Stimulated activated naive CD8-positive, alpha-beta T cell treated with anti-CD3 and anti-CD28 coated beads, Interleukin-15, amount 100 ng/mL, for 72 hours (primary cell): ENCODE data around the gene CELF4.

Source experiments
- ATAC-seq: fragments of 150-1000 bp; cut with Tn5 transposase; 2 replicates; pipeline ENCODE4 v1.10.0; 2021; ENCODE audit warnings: mild to moderate bottlenecking, moderate library complexity
- DNase-seq, 2 donors: peaks; one replicate each; pipeline ENCODE4 v3.0.0; 2021 to 2022
- H3K27ac Mint-ChIP-seq, 2 donors: one replicate each; pipeline ENCODE4 v1.8.0; 2022; ENCODE audit warnings: mild to moderate bottlenecking in 2 of 2, mixed read lengths in 2 of 2, moderate library complexity in 2 of 2
- H3K27me3 Mint-ChIP-seq: one replicate; pipeline ENCODE4 v1.8.0; 2022; ENCODE audit warnings: mixed read lengths
- H3K4me1 Mint-ChIP-seq: one replicate; pipeline ENCODE4 v1.8.0; 2022; ENCODE audit warnings: mild to moderate bottlenecking, mixed read lengths
- H3K4me3 Mint-ChIP-seq, 2 donors: one replicate each; pipeline ENCODE4 v1.8.0; 2022; ENCODE audit warnings: mild to moderate bottlenecking in 2 of 2, mixed read lengths in 2 of 2, moderate library complexity in 1 of 2
- H3K9me3 Mint-ChIP-seq, 2 donors: one replicate each; pipeline ENCODE4 v1.8.0; 2022; ENCODE audit warnings: mixed read lengths in 2 of 2

CELF4 gene

GRCh38 chr18:37582261-37582660 lies 16.7 kb upstream of the CELF4 start:
- Mint-ChIP-seq H3K27ac (no peak overlapping the region), H3K27me3 (peaks cover 34% of the 10 kb centered on the region), H3K4me1 (no peaks in the 10 kb centered on the region), H3K4me3 (no peak overlapping the region), H3K9me3 (peaks cover 0 to 4% of the 10 kb centered on the region in 2 donors)
- no peak for DNase-seq
- ATAC-seq, result no peak

GRCh38 chr18:37578886-37579513 lies 13.4 kb upstream of the CELF4 start:
- Mint-ChIP-seq H3K4me1 (no peaks in the 10 kb centered on the region), H3K27ac (no peak overlapping the region), H3K9me3 (peaks cover 0 to 4% of the 10 kb centered on the region in 2 donors), H3K27me3 (peaks cover 33% of the 10 kb centered on the region), H3K4me3 (no peak overlapping the region)
- ATAC-seq, result no peak
- no peak for DNase-seq

- H3K27ac Mint-ChIP-seq, result no peak overlapping the region
- no peak overlapping the region for H3K4me3 Mint-ChIP-seq
- no peaks in the 10 kb centered on the region for H3K4me1 Mint-ChIP-seq
- DNase-seq (no peak), ATAC-seq (no peak)
- H3K9me3 Mint-ChIP-seq, result peaks cover 0 to 4% of the 10 kb centered on the region in 2 donors
- peaks cover 33% of the 10 kb centered on the region for H3K27me3 Mint-ChIP-seq
Observed at GRCh38 chr18:37578182-37578678, 12.6 kb upstream of the CELF4 start.

- H3K4me3 Mint-ChIP-seq, result no peak overlapping the region
Observed at GRCh38 chr18:37577051-37577611, 11.5 kb upstream of the CELF4 start.

GRCh38 chr18:37575646-37576045 lies 10.0 kb upstream of the CELF4 start:
- no peak overlapping the region for H3K27ac Mint-ChIP-seq
- peaks cover 0 to 4% of the 10 kb centered on the region in 2 donors for H3K9me3 Mint-ChIP-seq
- H3K4me3 Mint-ChIP-seq, result no peak overlapping the region
- DNase-seq, result no peak
- no peak for ATAC-seq
- no peaks in the 10 kb centered on the region for H3K4me1 Mint-ChIP-seq
- H3K27me3 Mint-ChIP-seq, result peaks cover 35% of the 10 kb centered on the region

More at GRCh38 chr18:37577051-37577611, 11.5 kb upstream of the CELF4 start:
- no peak overlapping the region for H3K27ac Mint-ChIP-seq
- H3K27me3 Mint-ChIP-seq, result peaks cover 33% of the 10 kb centered on the region
- peaks cover 0 to 4% of the 10 kb centered on the region in 2 donors for H3K9me3 Mint-ChIP-seq
- DNase-seq (no peak), ATAC-seq (no peak)
- no peaks in the 10 kb centered on the region for H3K4me1 Mint-ChIP-seq

- Mint-ChIP-seq H3K27me3 (peaks cover 35% of the 10 kb centered on the region), H3K9me3 (no peaks in the 10 kb centered on the region), H3K4me3 (no peak overlapping the region), H3K4me1 (no peaks in the 10 kb centered on the region), H3K27ac (no peak overlapping the region)
- DNase-seq, result no peak
- no peak for ATAC-seq
Observed at GRCh38 chr18:37574113-37574512, 8.5 kb upstream of the CELF4 start.

- H3K4me1 Mint-ChIP-seq, result peaks cover 6% of the 10 kb centered on the region
- ATAC-seq, result no peak
- H3K4me3 Mint-ChIP-seq, result no peak overlapping the region
- H3K27ac Mint-ChIP-seq, result no peak overlapping the region
- peaks cover 46% of the 10 kb centered on the region for H3K27me3 Mint-ChIP-seq
- no peaks in the 10 kb centered on the region for H3K9me3 Mint-ChIP-seq
- no peak for DNase-seq
Observed at GRCh38 chr18:37572736-37573135, 7.1 kb upstream of the CELF4 start.

- H3K9me3 Mint-ChIP-seq, result no peaks in the 10 kb centered on the region
- no peak for ATAC-seq
Observed at GRCh38 chr18:37571266-37571665, 5.7 kb upstream of the CELF4 start.

GRCh38 chr18:37570336-37570930 lies 4.8 kb upstream of the CELF4 start:
- Mint-ChIP-seq H3K4me1 (peaks cover 18% of the 10 kb centered on the region), H3K4me3 (no peak overlapping the region), H3K27ac (no peak overlapping the region), H3K27me3 (peaks cover 57% of the 10 kb centered on the region), H3K9me3 (no peaks in the 10 kb centered on the region)
- ATAC-seq (no peak), DNase-seq (no peak)

More at GRCh38 chr18:37571266-37571665, 5.7 kb upstream of the CELF4 start:
- Mint-ChIP-seq H3K4me1 (peaks cover 13% of the 10 kb centered on the region), H3K27me3 (peaks cover 53% of the 10 kb centered on the region), H3K27ac (no peak overlapping the region), H3K4me3 (no peak overlapping the region)
- DNase-seq, result no peak

GRCh38 chr18:37568671-37569070 lies 3.1 kb upstream of the CELF4 start:
- peaks cover 23% of the 10 kb centered on the region for H3K4me1 Mint-ChIP-seq
- H3K4me3 Mint-ChIP-seq, result no peak overlapping the region
- ATAC-seq, result no peak
- no peak overlapping the region for H3K27ac Mint-ChIP-seq
- H3K27me3 Mint-ChIP-seq, result peaks cover 75% of the 10 kb centered on the region
- DNase-seq, result no peak
- H3K9me3 Mint-ChIP-seq, result no peaks in the 10 kb centered on the region

GRCh38 chr18:37567994-37568359 lies 2.4 kb upstream of the CELF4 start:
- peaks cover 23% of the 10 kb centered on the region for H3K4me1 Mint-ChIP-seq
- ATAC-seq, result peak; percentile 48
- H3K27me3 Mint-ChIP-seq, result peaks cover 77% of the 10 kb centered on the region
- no peak overlapping the region for H3K27ac Mint-ChIP-seq
- no peak for DNase-seq
- peak overlapping the region; percentile 5 to 19 for H3K4me3 Mint-ChIP-seq
- no peaks in the 10 kb centered on the region for H3K9me3 Mint-ChIP-seq

GRCh38 chr18:37567061-37567993 lies 1.7 kb upstream of the CELF4 start:
- Mint-ChIP-seq H3K4me1 (peaks cover 23% of the 10 kb centered on the region), H3K27ac (no peak overlapping the region), H3K4me3 (peak overlapping the region; percentile 5 to 19), H3K9me3 (no peaks in the 10 kb centered on the region), H3K27me3 (peaks cover 82% of the 10 kb centered on the region)
- no peak for ATAC-seq
- no peak for DNase-seq

GRCh38 chr18:37566479-37567060 lies 972 bp upstream of the CELF4 start:
- no peak for ATAC-seq
- no peak for DNase-seq
- Mint-ChIP-seq H3K4me3 (peak overlapping the region; percentile 45 to 74), H3K9me3 (no peaks in the 10 kb centered on the region), H3K4me1 (peaks cover 23% of the 10 kb centered on the region), H3K27me3 (peaks cover 89% of the 10 kb centered on the region), H3K27ac (no peak overlapping the region)

- Mint-ChIP-seq H3K9me3 (no peaks in the 10 kb centered on the region), H3K27me3 (peaks cover 85% of the 10 kb centered on the region), H3K4me1 (peaks cover 23% of the 10 kb centered on the region), H3K4me3 (peak overlapping the region; percentile 30 to 56), H3K27ac (no peak overlapping the region)
- ATAC-seq, result no peak
- no peak for DNase-seq
Observed at GRCh38 chr18:37565977-37566478, 430 bp upstream of the CELF4 start.

GRCh38 chr18:37564711-37565100 lies 892 bp downstream of the CELF4 start:
- no peak overlapping the region for H3K27ac Mint-ChIP-seq
- H3K4me1 Mint-ChIP-seq, result peaks cover 23% of the 10 kb centered on the region
- DNase-seq (no peak), ATAC-seq (peak; percentile 16)
- H3K9me3 Mint-ChIP-seq, result no peaks in the 10 kb centered on the region
- H3K27me3 Mint-ChIP-seq, result peaks cover 74% of the 10 kb centered on the region
- no peak overlapping the region for H3K4me3 Mint-ChIP-seq
